ENCODE data around the gene TIPRL. TPM values are rescaled to one million over a fixed set of nuclear protein-coding genes. Genes with fewer than 3 reads are reported as not detected.

TIPRL gene
- total RNA-seq, 1 donor from 2014 or later, result 24.5 TPM

GRCh38 chr1:168224991-168225390 is 46.2 kb downstream of the TIPRL start:
- H3K4me3 Mint-ChIP-seq, result peak overlapping the region; percentile 98
- peaks cover 7% of the 10 kb centered on the region for H3K9me3 Mint-ChIP-seq
- DNase-seq (ENCODE audit: extremely low spot score, unreplicated experiment), result no peak
- H3K36me3 Mint-ChIP-seq, result peaks cover 7% of the 10 kb centered on the region
- TF ChIP-seq CTCF (conservative IDR thresholded peaks at IDR 0.05), result no peak
- H3K27ac Mint-ChIP-seq, result peak overlapping the region; percentile 92
- no peaks in the 10 kb centered on the region for H3K27me3 Mint-ChIP-seq
- H3K4me1 Mint-ChIP-seq (ENCODE audit: unreplicated experiment), result peaks cover 25% of the 10 kb centered on the region

- DNase-seq (ENCODE audit: extremely low spot score, unreplicated experiment), result peak; percentile 88
- no peaks in the 10 kb centered on the region for H3K27me3 Mint-ChIP-seq
- TF ChIP-seq CTCF (conservative IDR thresholded peaks at IDR 0.05), result no peak
- peak within 1 kb of the TSS; percentile 94 for H3K27ac Mint-ChIP-seq
- H3K36me3 Mint-ChIP-seq, result peaks cover 7% of the 10 kb centered on the region
- peaks cover 25% of the 10 kb centered on the region for H3K4me1 Mint-ChIP-seq (ENCODE audit: unreplicated experiment)
- H3K4me3 Mint-ChIP-seq, result peak within 1 kb of the TSS; percentile 98
- H3K9me3 Mint-ChIP-seq, result peaks cover 7% of the 10 kb centered on the region
Measured at GRCh38 chr1:168225476-168226190, 46.9 kb downstream of the TIPRL start, which contains the start of gene SFT2D2. SFT2D2 (plus strand) TSS chr1:168226004; CDS start chr1:168226080, 76 bp downstream.

GRCh38 chr1:168227620-168228019 is 48.9 kb downstream of the TIPRL start:
- H3K4me1 Mint-ChIP-seq (ENCODE audit: unreplicated experiment), result peaks cover 25% of the 10 kb centered on the region
- DNase-seq (ENCODE audit: extremely low spot score, unreplicated experiment), result no peak
- no peaks in the 10 kb centered on the region for H3K27me3 Mint-ChIP-seq
- H3K36me3 Mint-ChIP-seq, result peaks cover 10% of the 10 kb centered on the region
- peak overlapping the region; percentile 94 for H3K27ac Mint-ChIP-seq
- no peak for TF ChIP-seq CTCF (conservative IDR thresholded peaks at IDR 0.05)
- H3K9me3 Mint-ChIP-seq, result peaks cover 7% of the 10 kb centered on the region
- peak overlapping the region; percentile 98 for H3K4me3 Mint-ChIP-seq

GRCh38 chr1:168229893-168230292 is 51.1 kb downstream of the TIPRL start:
- Mint-ChIP-seq H3K4me1 (ENCODE audit: unreplicated experiment) (peaks cover 25% of the 10 kb centered on the region), H3K4me3 (no peak overlapping the region), H3K36me3 (peaks cover 21% of the 10 kb centered on the region), H3K27ac (no peak overlapping the region), H3K27me3 (no peaks in the 10 kb centered on the region), H3K9me3 (no peaks in the 10 kb centered on the region)
- DNase-seq (ENCODE audit: extremely low spot score, unreplicated experiment), result no peak
- TF ChIP-seq CTCF (conservative IDR thresholded peaks at IDR 0.05), result no peak

GRCh38 chr1:168230709-168231108 is 51.9 kb downstream of the TIPRL start:
- no peaks in the 10 kb centered on the region for H3K9me3 Mint-ChIP-seq
- H3K4me3 Mint-ChIP-seq, result no peak overlapping the region
- peaks cover 27% of the 10 kb centered on the region for H3K36me3 Mint-ChIP-seq
- peaks cover 25% of the 10 kb centered on the region for H3K4me1 Mint-ChIP-seq (ENCODE audit: unreplicated experiment)
- no peak overlapping the region for H3K27ac Mint-ChIP-seq
- no peak for DNase-seq (ENCODE audit: extremely low spot score, unreplicated experiment)
- H3K27me3 Mint-ChIP-seq, result no peaks in the 10 kb centered on the region
- TF ChIP-seq CTCF (conservative IDR thresholded peaks at IDR 0.05), result no peak

Data from type B pancreatic cell (in vitro differentiated cells).